SHP77 (cell line): ENCODE measurements around the gene RAD51D.
A peak's percentile ranks its signal among the peaks of the same experiment; 100 is the strongest.
"Not testable (repeated sequence)": the region's sequence is repeated elsewhere in the genome, so short reads cannot be mapped to it uniquely, and the experiment has no call there.

ENCODE experiments used
- DNase-seq, 2 experiments: peaks; one replicate each; lab custom pipeline; 2025; lab: John Stamatoyannopoulos, UW

The RAD51D gene

DNA sequence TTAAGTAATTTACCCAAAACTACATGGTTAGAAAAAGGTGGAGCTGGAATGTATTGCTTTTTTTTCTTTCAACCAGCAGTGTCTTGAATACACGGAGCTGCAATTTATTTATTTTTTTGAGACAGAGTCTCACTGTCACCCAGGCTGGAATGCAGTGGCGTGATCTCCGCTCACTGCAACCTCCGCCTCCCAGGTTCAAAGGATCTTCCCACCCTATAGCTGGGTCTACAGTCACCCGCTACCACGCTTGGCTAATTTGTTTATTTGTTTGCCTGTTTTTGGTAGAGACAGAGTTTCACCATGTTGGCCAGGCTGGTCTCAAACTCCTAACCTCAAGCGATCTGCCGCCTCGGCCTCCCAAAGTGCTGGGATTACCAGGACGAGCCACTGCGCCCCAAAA lies 29.0 kb downstream of the RAD51D start:
- not testable (repeated sequence) for DNase-seq

DNA sequence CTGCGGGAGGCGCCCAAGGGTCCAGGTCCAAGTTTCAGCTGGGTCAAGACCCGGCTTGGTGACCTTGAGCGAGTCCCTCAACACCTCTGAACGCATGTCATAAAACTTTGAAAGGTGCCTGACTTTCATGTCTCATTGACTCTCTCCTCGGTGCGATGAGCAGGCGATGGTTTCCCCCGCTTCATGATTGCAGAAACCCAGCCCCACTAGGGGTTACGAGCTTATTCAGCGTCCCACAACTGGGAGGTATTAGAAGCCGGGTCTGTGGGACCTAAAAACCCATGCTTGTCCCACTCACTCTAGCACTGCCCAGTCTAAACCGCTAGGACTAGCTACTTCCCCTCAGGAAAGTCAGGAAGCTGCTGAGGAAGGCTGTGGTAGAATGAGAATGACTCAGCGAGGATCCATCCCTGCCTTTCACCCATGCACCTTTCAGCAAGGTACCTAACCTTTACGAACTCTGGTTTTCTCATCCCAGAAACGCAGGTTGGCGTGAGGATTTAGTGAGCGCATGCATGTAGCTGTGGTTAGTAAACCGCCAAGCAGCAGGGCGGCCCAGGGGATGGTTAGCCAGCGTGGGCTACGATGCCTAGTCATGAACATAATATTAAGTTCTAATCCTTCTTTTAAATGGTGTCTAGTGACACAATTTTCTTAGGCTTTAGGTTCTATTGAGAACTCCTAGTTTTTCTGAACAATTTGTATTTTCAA lies 29.9 kb downstream of the RAD51D start:
- DNase-seq, result peak; percentile 47 to 49

DNA sequence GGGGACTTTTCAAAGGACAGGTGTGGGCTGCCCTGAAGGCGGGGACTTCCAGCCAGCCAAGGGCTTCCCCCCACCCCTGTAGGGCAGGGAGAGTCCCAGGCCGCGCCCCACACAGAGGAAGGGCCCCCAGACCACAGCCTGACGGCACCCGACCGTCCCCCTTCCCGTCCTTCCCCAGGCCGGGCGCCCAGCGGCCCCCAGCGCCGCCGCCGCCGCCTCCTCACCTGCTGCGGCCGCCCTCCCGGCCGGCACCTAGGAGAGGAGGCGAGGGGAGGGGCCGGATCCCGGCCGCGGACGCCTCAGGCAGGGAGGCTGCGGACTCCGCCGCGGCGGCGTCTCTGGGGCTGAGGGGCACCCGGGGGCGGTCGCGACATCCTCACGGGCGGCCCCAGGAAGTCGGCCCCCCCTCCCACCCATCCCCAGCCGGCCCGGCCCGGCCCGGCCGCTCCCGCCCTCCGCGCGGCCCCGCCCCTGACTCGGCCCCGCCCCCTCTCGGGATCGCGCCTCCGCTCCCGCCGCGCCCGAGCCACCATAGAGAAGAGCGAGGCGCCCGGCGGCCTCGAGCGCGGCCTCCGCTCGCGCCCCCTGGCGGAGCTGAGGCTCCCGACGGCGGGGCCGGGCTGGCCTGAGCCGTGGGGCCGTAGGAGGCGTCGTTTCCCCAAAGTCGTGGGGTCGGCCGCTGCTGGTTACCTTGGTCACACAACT lies 30.6 kb downstream of the RAD51D start:
- peak; percentile 57 to 84 for DNase-seq

DNA sequence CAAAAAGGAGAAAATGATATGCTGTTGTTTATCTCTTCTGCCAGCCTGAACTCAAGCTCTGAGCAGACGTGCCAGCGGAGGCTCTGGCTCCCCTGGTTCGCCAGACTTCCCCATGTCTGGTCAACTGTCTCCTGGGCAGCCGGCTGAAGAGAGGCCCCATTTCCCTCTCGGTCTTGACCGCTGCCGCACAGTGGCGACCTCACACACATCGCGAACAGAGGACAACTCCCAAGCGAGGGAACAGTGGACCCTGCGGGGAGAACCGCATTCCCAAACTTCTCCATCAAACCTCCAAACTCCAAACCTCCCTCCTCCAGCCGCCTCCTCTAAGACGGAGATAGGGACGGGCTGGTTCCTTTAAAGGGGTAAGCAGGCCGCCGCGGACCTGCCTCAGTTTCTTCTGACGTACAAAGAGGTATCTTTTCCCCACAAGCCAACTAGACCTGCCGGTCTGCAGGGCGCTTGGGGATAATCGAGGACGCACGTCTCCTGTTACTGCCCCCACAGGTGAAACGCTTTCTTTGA lies 31.2 kb downstream of the RAD51D start:
- DNase-seq, result peak in 1 of 2 experiments; percentile 34

DNA sequence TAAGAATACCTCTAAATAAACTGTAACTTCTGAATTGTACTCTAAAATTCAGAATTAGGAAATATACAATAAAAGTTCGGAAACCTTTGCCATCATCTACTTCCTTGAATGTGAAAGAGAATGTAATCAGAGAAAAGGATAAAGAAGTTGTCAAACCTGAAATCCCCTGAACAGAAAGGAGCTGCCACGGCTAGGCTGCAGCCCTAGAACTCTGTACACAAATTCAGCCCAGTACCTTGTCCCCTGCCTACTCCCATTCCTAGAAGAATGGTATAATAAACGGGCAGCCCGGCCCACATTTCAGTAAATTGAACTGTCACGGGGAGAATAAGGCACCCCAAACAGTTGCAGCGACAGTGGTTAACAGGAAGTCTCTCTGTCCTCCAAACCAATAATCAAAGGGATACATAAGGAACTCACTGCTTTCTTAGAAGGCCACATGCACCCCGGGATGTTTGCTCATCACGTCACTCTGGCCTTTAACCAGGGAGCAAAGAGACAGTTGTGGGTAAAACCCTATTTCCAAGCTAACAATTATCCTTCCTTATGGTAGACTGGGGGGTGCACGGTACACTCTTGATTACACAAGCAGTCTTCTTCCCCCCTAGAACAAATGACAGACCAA lies 31.8 kb downstream of the RAD51D start:
- DNase-seq, result peak in 1 of 2 experiments; percentile 34

DNA sequence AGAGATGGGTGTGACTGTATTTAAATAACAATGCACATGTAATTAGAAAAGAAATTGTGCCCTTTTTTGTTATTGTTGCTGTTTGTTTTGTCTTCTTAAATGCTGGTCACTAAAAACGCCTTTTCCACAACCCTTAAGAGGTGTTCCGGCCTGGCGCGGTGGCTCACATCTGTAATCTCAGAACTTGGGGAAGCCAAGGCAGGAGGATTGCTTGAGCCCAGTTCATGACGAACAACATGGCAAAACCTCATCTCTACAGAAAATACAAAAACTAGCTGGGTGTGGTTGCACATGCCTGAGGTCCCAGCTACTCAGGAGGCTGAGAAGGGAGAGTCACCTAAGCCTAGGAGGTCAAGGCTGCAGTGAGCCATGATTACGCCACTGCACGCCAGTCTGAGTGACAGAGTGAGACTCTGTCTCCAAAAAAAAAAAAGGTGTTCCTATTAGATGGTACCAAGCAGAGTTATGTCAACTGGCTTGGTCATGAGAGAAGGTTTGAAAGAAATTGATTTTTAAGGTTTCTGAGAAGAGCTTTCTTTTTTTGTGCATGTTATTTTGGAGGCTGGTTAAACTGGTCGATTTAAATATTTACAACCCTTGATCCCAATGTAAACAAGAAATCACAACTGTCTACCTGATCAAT lies 32.6 kb downstream of the RAD51D start:
- DNase-seq, result no peak

DNA sequence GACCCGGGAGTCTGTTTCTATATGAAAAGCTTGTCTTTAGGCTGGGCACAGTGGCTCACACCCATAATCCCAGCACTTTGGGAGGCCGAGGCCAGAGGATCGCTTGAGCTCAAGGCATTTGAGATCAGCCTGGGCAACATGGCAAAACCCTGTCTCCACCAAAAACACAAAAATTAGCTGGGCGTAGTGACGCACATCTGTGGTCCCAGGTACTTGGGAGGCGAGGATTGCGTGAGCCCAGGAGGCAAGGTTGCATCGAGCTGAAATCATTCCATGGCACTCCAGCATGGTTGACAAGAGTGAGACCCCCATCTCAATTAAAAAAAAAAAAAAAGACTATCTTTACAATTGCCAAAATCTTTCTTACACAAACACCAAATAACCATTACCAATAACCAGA lies 33.5 kb downstream of the RAD51D start:
- DNase-seq, result no peak

DNA sequence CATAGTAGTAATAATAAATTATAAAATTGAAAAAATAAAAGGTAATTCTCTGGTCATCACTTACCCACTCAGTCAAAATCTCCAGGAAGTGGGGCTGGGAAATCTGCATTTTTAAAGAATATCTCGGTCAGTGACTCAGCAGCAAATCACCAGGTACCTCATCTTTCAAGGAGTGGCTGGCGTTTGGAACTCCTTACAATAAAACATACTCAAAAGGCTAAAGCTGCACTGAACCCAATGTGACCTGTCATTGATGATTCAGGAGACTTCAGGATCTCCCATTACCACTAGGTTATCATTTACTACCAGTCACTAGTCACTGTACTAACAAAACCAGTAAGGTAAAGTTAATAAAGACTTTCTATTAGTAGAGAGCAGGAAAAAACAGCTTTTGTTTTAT lies 34.7 kb downstream of the RAD51D start:
- DNase-seq, result no peak

DNA sequence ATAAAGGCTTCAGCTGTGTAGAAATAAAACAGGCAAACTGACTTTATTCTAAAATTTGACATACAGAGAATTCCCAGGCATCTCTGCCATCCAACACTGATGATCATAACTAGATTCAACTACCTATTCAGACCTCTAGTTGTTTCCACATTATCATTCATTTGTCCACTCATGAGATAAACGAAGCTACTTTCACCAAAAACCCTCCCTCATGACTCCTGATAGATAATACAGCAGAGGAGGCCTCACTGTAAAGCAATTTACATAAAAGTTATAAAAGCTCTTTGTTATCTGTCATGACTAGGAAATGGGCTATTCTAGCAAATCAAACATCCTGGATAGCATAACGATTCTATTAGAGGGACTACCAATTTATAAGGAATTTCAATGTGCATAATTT lies 36.6 kb downstream of the RAD51D start:
- no peak for DNase-seq

DNA sequence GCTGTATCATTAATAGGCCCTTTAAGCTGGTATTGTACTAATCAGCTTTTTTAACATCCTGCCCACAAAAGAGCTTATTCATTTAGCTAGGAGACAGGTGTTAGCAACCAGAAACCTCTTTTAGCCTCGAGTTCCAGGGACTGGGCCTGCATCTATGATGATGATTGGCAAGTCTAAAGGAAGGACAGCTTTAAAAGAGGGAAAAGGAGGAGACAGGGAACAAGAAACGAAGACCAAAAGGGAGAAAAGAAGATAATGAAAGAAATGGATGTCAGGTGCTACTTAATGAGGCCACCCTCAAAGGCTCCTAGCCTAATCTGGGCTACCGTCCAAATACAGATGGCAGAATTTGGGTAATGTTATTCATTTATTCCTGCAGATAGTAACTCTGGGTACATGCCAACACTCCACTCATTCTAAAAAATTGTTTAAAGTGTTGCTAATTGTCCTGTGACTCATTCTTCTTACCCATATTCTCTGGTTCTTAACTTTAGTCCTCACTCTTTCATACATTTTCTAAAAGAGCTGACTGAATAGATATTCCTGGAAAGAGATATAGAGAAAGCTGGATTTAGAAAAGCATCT lies 37.5 kb downstream of the RAD51D start:
- no peak for DNase-seq

DNA sequence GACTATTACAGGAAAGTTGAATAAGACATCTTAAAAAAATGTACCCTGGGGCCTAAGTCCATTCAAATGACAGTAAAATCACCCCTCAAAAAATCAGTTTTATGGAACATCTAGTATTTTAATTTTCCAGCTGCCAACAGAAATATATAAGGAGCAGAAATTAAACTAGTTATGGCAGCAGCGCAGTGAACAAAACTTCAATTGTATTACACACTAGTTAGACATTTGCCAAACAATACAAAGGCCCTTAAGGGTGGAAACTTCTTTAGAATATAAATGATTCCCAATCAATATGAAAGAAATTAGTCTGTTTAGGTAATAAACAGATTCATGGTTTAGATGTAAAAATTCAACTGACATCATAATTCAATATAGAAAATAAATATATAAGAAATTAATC lies 38.0 kb downstream of the RAD51D start:
- no peak for DNase-seq

DNA sequence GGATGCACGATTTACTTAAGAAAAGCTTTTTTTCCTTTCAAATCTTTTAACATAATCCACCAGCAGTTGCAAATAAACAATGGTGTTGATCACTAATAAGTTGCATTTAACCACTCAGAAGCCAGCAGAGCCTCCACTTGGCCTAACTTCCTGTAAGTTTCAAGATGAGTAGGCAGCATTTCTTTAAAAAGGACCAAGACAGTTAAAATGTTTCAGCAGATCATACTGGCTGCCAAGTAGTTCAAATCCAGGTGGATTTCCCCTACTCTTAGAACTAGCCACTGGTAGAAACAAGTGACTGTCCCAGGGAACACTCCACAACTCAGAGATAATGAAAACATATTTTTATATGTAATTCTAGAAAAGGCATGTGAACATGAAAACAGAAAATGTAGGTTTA lies 39.1 kb downstream of the RAD51D start:
- DNase-seq, result no peak

DNA sequence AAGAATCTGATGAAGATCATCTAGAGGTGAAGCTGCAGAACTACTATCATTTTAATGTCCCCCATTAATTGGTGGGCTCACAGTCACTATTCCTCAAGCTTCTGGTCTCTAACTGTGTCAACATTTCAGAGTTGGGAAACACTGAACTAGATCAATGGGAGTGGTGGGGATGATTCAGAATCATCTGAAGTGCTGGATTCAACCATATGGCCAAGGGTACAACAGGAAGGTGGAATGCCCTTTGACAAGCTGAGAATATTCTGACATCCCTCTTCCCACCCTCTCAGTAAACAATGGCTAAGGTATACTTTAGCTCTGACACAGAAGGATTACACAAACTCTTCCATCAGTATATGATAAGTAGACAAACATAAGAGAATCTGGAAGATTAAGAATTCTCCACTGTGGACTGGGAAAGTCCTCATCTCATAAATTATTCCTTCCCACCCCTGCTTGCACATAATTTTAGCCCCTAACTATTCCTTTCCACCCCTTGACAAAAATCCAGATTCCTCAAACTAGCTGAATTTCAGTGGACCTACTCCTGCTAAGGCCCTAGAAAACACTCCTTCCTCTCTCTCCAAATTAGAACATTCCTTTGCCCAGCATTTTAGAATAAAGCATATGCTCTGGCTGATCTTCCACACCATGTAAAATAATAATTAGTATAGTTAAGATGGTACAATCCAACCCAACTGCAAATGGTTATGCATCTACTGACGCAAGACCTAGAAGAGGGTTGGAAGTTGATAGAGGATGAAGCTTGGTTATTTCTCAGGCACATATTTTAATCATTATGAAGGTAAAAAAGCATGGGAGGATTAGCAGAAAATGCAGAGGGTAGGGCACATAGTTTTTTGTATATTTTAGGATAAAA lies 39.9 kb downstream of the RAD51D start:
- DNase-seq, result no peak

DNA sequence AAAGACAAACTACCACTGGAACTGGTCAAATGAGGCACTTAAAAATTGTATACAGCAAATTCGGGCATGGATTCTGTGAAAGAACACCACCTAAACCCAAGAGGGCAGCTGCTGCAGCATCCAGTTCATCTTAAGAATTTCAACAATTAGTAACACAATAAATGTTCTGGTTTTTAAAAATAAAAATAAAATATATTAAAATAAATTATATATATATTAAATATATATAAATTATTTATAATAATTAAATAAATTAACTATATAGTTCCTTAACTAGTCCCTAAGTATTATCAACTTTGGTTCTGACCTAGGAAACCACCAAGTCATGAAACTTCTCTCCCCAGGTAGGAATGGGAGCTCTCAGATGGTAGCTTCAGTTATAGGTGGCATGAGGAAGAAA lies 42.8 kb downstream of the RAD51D start:
- no peak for DNase-seq

DNA sequence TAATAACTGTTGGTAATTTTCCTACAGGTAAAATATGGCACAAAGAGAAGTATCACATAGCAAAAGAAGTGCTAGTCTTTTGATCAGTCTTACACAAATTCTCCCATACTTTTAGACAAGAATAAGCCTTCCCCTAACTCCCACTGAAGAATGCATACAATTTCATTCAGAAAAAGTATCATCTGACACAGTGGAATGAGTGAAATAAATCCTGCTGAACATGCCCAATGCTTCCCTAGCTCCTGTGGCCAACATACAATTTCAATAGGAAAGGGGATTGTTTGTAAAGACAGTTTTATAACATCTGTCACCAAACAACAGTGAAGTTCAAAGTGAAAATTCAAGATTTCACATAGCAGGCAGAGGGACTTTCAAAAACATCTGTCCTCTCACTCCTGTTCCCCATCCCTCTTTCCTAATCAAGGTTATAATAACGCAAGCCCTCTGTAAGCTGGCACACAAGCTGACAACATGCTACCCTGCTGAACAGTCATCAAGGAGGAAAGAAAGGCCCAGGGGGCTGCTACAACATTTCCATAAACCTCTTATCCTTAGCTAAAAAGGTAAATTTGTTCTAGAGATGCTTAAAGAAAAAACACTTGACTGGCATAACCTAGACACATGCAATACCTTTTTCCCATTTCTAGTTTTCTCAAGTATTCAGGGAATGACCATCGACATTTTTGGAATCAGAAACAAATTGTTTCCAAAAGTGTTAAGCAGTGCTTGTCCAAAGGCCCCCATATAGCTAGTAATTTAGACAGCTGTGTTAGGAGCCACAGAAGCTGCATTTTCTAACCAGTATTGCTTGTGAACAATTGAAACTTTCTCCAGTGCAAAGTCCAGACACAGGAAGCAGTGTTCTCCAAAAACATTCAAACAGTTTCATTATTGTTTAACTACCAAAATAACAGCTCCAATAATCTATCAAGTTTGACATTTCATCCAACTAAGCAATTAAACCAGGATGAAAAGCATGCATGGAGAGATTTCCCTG lies 44.7 kb downstream of the RAD51D start:
- no peak for DNase-seq

DNA sequence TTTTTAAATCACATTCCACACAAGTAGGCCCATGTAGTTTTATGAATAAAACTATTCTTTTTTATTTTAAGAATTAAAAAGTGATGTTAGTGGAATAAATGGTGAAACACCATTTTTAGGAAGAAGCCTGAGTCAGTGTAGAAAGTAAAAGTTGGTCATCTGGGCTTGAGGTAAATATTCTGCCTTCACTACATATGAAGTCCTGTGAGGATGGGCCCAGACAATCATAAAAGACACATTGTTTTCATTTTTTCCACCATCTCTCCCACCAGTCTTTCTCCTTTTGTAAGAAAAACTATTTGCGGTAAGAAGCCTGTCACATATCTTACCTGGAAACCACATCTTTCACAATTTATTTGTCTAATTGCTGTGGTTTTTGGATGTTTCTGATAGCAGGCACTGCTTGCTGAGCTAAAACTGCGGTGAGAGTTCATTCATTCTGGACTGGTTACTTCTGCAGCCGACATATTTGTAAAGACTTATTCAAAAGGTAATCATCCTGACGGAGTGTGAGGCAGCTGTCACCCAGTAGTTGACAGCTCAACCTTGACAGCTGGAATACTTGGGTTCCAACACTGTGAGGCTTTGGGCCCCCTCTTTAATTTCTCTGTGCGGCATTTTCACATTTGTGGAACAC lies 45.6 kb downstream of the RAD51D start:
- DNase-seq, result no peak

DNA sequence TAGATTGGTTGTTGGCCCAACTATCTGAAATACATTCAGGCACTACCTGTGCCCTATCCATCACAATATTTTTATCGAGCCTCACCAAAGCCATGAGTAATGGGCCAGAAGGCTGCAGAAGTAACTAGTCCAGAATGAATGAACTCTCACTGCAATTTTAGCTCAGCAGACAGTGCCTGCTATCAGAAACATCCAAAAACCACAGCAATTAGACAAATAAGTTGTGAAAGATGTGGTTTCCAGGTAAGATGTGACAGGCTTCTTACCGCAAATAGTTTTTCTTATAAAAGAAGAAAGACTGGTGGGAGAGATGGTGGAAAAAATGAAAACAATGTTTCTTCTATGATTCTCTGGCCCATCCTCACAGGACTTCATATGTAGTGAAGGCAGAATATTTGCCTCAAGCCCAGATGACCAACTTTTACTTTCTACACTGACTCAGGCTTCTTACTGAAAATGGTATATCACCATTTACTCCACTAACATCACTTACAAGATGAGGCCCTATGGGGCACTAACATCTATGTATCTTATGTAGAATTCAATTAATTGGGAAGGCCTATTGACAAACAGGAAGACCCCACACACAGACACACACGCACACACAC lies 46.4 kb downstream of the RAD51D start:
- no peak for DNase-seq

DNA sequence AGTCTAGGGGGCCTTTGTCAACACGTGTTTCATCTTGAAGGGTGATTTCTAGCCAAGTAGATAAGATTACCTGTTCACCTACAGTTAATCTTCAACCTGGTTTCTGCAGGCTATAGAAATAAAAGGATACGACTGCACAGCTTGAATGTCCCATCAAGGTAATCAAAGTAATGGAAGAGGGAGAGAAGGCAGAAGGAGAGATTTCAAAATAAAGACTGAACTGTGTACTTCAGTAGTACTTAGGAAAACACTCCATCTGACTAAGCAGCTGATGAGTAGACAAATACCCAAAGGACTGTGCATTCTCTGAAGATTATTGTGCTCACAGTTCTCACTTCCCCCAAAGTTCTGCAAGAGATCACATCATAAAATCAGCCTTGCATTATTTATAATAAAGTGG lies 50.3 kb downstream of the RAD51D start:
- DNase-seq, result no peak

DNA sequence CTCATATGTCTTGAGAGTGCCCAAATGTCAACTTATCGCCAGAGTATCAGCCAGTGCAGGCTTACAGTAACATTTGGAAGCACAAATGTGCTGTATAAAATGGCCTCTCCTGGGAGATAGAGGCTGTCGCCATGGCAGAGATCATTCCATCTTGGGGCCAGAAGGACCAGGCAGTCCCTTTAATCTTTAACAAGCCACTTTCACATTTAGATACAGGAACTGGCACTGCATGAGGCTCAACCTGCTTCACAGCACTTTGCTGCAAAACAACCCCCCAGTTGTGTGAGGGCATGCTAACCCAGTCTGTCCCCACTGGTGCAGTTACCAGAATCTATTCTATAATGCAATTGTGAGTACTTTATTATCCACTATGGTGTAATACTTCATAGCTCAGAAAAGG lies 51.4 kb downstream of the RAD51D start:
- no peak for DNase-seq
